ENCODE measurements around the gene FAM163A.
"Not testable (repeated sequence)": the region's sequence is repeated elsewhere in the genome, so short reads cannot be mapped to it uniquely, and the experiment has no call there.

The FAM163A gene

GRCh38 chr1:179803104-179803503 is 60.0 kb downstream of the FAM163A start:
- no peaks in the 10 kb centered on the region for H4K20me1 ChIP-seq (ENCODE audit: control insufficient read depth, insufficient read depth, low read depth, low read length)
- no peaks in the 10 kb centered on the region for H3K79me2 ChIP-seq (ENCODE audit: control insufficient read depth, low read length)
- no peaks in the 10 kb centered on the region for H3K4me1 ChIP-seq (ENCODE audit: control insufficient read depth, low read length)
- no peak overlapping the region for H3K27ac ChIP-seq (ENCODE audit: low read depth, low read length)
- H3K27me3 ChIP-seq (ENCODE audit: control insufficient read depth, low read length): peaks cover 9% of the 10 kb centered on the region; the same call in 1 of the 2 replicates
- no peak overlapping the region for H3K4me2 ChIP-seq (ENCODE audit: low read length)
- H3K9me2 ChIP-seq (replicated peaks; ENCODE audit: control insufficient read depth, low read length): no peaks in the 10 kb centered on the region
- H3K9me3 ChIP-seq (ENCODE audit: control insufficient read depth, insufficient read depth, low read length): no peaks in the 10 kb centered on the region
- no peak overlapping the region for H3K4me3 ChIP-seq (ENCODE audit: low read length)
- no peak for TF ChIP-seq EZH2phosphoT487 (IDR thresholded peaks at IDR 0.05; ENCODE audit: borderline replicate concordance, low read length)
- no peaks in the 10 kb centered on the region for H3F3A ChIP-seq (ENCODE audit: control insufficient read depth, insufficient read depth)
- no peaks in the 10 kb centered on the region for H3K36me3 ChIP-seq (ENCODE audit: control insufficient read depth, low read length)

GRCh38 chr1:179803918-179804317 is 60.8 kb downstream of the FAM163A start:
- Histone ChIP-seq H3F3A (ENCODE audit: control insufficient read depth, insufficient read depth) (no peaks in the 10 kb centered on the region), H3K4me1 (ENCODE audit: control insufficient read depth, low read length) (no peaks in the 10 kb centered on the region), H3K4me3 (ENCODE audit: low read length) (no peak overlapping the region), H3K79me2 (ENCODE audit: control insufficient read depth, low read length) (no peaks in the 10 kb centered on the region), H3K9me3 (ENCODE audit: control insufficient read depth, insufficient read depth, low read length) (no peaks in the 10 kb centered on the region), H3K4me2 (ENCODE audit: low read length) (no peak overlapping the region), H3K27ac (ENCODE audit: low read depth, low read length) (no peak overlapping the region), H3K36me3 (ENCODE audit: control insufficient read depth, low read length) (no peaks in the 10 kb centered on the region), H4K20me1 (ENCODE audit: control insufficient read depth, insufficient read depth, low read depth, low read length) (no peaks in the 10 kb centered on the region), H3K9me2 (replicated peaks; ENCODE audit: control insufficient read depth, low read length) (no peaks in the 10 kb centered on the region), H3K27me3 (ENCODE audit: control insufficient read depth, low read length) (peaks cover 9% of the 10 kb centered on the region; the same call in 1 of the 2 replicates)
- TF ChIP-seq CTCF (IDR thresholded peaks at IDR 0.05; ENCODE audit: low read depth, low read length, poor library complexity, severe bottlenecking) (no peak), EZH2phosphoT487 (IDR thresholded peaks at IDR 0.05; ENCODE audit: borderline replicate concordance, low read length) (no peak)

- H3K4me1 ChIP-seq (ENCODE audit: control insufficient read depth, low read length); H3K27me3 ChIP-seq (ENCODE audit: control insufficient read depth, low read length); H3F3A ChIP-seq (ENCODE audit: control insufficient read depth, insufficient read depth); H3K27ac ChIP-seq (ENCODE audit: low read depth, low read length); H3K36me3 ChIP-seq (ENCODE audit: control insufficient read depth, low read length); H3K9me2 ChIP-seq (replicated peaks; ENCODE audit: control insufficient read depth, low read length); H3K4me2 ChIP-seq (ENCODE audit: low read length); H3K79me2 ChIP-seq (ENCODE audit: control insufficient read depth, low read length); H3K9me3 ChIP-seq (ENCODE audit: control insufficient read depth, insufficient read depth, low read length); H4K20me1 ChIP-seq (ENCODE audit: control insufficient read depth, insufficient read depth, low read depth, low read length); H3K4me3 ChIP-seq (ENCODE audit: low read length): not testable (repeated sequence)
Observed at GRCh38 chr1:179804417-179804816, 61.3 kb downstream of the FAM163A start.

GRCh38 chr1:179805291-179806195 is 62.5 kb downstream of the FAM163A start:
- Histone ChIP-seq H3K4me3 (ENCODE audit: low read length) (no peak overlapping the region), H3K27ac (ENCODE audit: low read depth, low read length) (no peak overlapping the region), H3K4me2 (ENCODE audit: low read length) (no peak overlapping the region), H3K9me3 (ENCODE audit: control insufficient read depth, insufficient read depth, low read length) (no peaks in the 10 kb centered on the region), H3K4me1 (ENCODE audit: control insufficient read depth, low read length) (no peaks in the 10 kb centered on the region), H3K79me2 (ENCODE audit: control insufficient read depth, low read length) (no peaks in the 10 kb centered on the region), H4K20me1 (ENCODE audit: control insufficient read depth, insufficient read depth, low read depth, low read length) (no peaks in the 10 kb centered on the region), H3F3A (ENCODE audit: control insufficient read depth, insufficient read depth) (no peaks in the 10 kb centered on the region), H3K9me2 (replicated peaks; ENCODE audit: control insufficient read depth, low read length) (no peaks in the 10 kb centered on the region), H3K27me3 (ENCODE audit: control insufficient read depth, low read length) (peaks cover 9% of the 10 kb centered on the region; the same call in 1 of the 2 replicates), H3K36me3 (ENCODE audit: control insufficient read depth, low read length) (no peaks in the 10 kb centered on the region)
- TF ChIP-seq EZH2phosphoT487 (IDR thresholded peaks at IDR 0.05; ENCODE audit: borderline replicate concordance, low read length) (no peak), CTCF (IDR thresholded peaks at IDR 0.05; ENCODE audit: low read depth, low read length, poor library complexity, severe bottlenecking) (no peak)

All from DOHH2 (cell line).